Keratinocyte (primary cell): Measurements from ENCODE around the gene NEDD1. TPM values are rescaled to one million over a fixed set of nuclear protein-coding genes. Genes with fewer than 3 reads are reported as not detected.

Experiments
- DNase-seq: peaks from one replicate; pipeline ENCODE4 v3.0.0-alpha.2; 2011; ENCODE audit warnings: low read depth, missing footprints, low spot score
- FAIRE-seq: peaks from 2 replicates; lab custom pipeline; 2011; peaks lifted over from hg19 to GRCh38; lab: Jason Lieb, UNC
- H2AFZ ChIP-seq: 2 replicates; pipeline ENCODE4 v1.6.0; 2012; ENCODE audit warnings: low read length, control low read depth, inconsistent platforms; ENCODE audit not compliant: control insufficient read depth
- H3K27ac ChIP-seq: 2 replicates; pipeline ENCODE4 v1.5.1; 2011; ENCODE audit warnings: low read length; ENCODE audit not compliant: control insufficient read depth, insufficient read depth
- H3K27me3 ChIP-seq: 3 replicates; pipeline ENCODE4 v1.6.0; 2011; ENCODE audit warnings: low read length; ENCODE audit not compliant: control insufficient read depth, insufficient read depth; ENCODE audit errors: extremely low read depth
- H3K36me3 ChIP-seq, 2 experiments: 2 replicates in 1 of 2; 3 replicates in 1 of 2; pipeline ENCODE4 v1.5.1; 2011; ENCODE audit warnings: low read length in 2 of 2, mild to moderate bottlenecking in 1 of 2; ENCODE audit not compliant: control insufficient read depth in 2 of 2, insufficient read depth in 2 of 2; ENCODE audit errors: extremely low read depth in 1 of 2
- H3K4me1 ChIP-seq: 3 replicates; pipeline ENCODE4 v1.5.1; 2011; ENCODE audit warnings: low read length; ENCODE audit not compliant: control insufficient read depth, insufficient read depth; ENCODE audit errors: extremely low read depth
- H3K4me2 ChIP-seq: 3 replicates; pipeline ENCODE4 v1.6.0; 2011; ENCODE audit warnings: low read depth, low read length; ENCODE audit not compliant: control insufficient read depth, insufficient read depth; ENCODE audit errors: extremely low read depth
- H3K4me3 ChIP-seq, 3 experiments: fragments of 200-600 bp in 1 of 3; sonication (generic) in 1 of 3; 2 replicates in 2 of 3; 3 replicates in 1 of 3; pipeline ENCODE4 v1.5.1; 2011 to 2016; ENCODE audit warnings: low read length in 3 of 3, mild to moderate bottlenecking in 3 of 3, control low read depth in 2 of 3, inconsistent platforms in 1 of 3, low read depth in 1 of 3, mixed read lengths in 1 of 3, mixed run types in 1 of 3, moderate library complexity in 1 of 3; ENCODE audit not compliant: control insufficient read depth in 2 of 3, insufficient read depth in 2 of 3; ENCODE audit errors: extremely low read depth in 1 of 3
- H3K79me2 ChIP-seq: 2 replicates; pipeline ENCODE4 v1.6.0; 2012; ENCODE audit warnings: low read length; ENCODE audit not compliant: control insufficient read depth, insufficient read depth
- H3K9ac ChIP-seq: 3 replicates; pipeline ENCODE4 v1.6.0; 2011; ENCODE audit warnings: low read length; ENCODE audit not compliant: control insufficient read depth, insufficient read depth; ENCODE audit errors: extremely low read depth
- H3K9me1 ChIP-seq: 3 replicates; pipeline ENCODE4 v1.6.0; 2011; ENCODE audit warnings: low read length; ENCODE audit not compliant: control insufficient read depth, insufficient read depth; ENCODE audit errors: extremely low read depth
- H3K9me3 ChIP-seq: 2 replicates; pipeline ENCODE4 v1.5.1; 2012; ENCODE audit warnings: low read depth, low read length; ENCODE audit not compliant: control insufficient read depth
- H4K20me1 ChIP-seq: 3 replicates; pipeline ENCODE4 v1.6.0; 2011; ENCODE audit warnings: low read length; ENCODE audit not compliant: control insufficient read depth, insufficient read depth; ENCODE audit errors: extremely low read depth
- EZH2 ChIP-seq: IDR thresholded peaks from one replicate; pipeline ENCODE4 v1.6.1; 2012; ENCODE audit warnings: inconsistent platforms, mild to moderate bottlenecking, low read length, moderate library complexity
- dilution Hi-C: fragments of 300-500 bp; cut with MboI; formaldehyde crosslinking; loops from one replicate; pipeline ENCODE4 v1.7.0; 2020; ENCODE audit warnings: low sequenced_read_pairs; ENCODE audit not compliant: extremely low pct_ligation_motif_present
- polyA plus RNA-seq, 5 experiments: library from polyadenylated mRNA; depleted of rRNA in 3 of 5; stranded (reverse) in 3 of 5; stranded (forward) in 1 of 5; unstranded in 1 of 5; fragments of >200 nt; gene quantifications; 1 replicate in 1 of 5; 2 replicates in 3 of 5; 3 replicates in 1 of 5; pipeline versions ENCODE4 v1.2.1 to v1.2.3, GENCODE V29; 2011 to 2012; ENCODE audit warnings: missing spikeins in 2 of 5, low read depth in 1 of 5, low replicate concordance in 1 of 5
- TF ChIP-seq, protein P1 (sequence below), 3 experiments: IDR thresholded peaks in 1 of 3; conservative IDR thresholded peaks in 1 of 3; optimal IDR thresholded peaks in 1 of 3; 2 replicates in 2 of 3; 3 replicates in 1 of 3; pipeline versions ENCODE3 to v1.5.1; 2011; ENCODE audit warnings: low read length in 3 of 3, mild to moderate bottlenecking in 3 of 3, moderate library complexity in 2 of 3, control low read depth in 1 of 3, inconsistent platforms in 1 of 3; ENCODE audit not compliant: insufficient read depth in 2 of 3; ENCODE audit errors: extremely low read depth in 1 of 3

Gene NEDD1
- polyA plus RNA-seq, 1 donor (not counting 4 experiments of a cell fraction or from before 2014, with no cell fraction given) = 44.4 TPM

DNA sequence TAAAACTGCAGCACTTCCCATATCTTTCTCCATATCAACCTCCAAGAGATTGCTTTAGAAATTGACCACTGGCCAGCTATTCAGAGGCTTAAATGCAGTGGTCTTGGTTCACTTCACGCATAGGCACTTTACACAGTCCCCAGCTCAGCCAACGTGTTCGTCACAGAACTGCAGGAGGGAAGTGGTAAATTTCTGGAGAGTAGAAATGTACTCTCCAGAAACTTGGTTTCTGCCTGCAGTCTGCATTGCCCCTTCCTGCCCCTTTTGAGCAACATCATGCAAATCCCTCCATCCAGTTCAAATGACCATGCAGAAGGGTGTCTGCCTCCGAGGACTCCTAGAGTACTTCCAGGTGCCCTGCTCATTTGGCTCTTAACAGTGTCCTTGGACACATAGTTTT, 42.7 kb upstream of the NEDD1 start:
- FAIRE-seq = peak; percentile 9

DNA sequence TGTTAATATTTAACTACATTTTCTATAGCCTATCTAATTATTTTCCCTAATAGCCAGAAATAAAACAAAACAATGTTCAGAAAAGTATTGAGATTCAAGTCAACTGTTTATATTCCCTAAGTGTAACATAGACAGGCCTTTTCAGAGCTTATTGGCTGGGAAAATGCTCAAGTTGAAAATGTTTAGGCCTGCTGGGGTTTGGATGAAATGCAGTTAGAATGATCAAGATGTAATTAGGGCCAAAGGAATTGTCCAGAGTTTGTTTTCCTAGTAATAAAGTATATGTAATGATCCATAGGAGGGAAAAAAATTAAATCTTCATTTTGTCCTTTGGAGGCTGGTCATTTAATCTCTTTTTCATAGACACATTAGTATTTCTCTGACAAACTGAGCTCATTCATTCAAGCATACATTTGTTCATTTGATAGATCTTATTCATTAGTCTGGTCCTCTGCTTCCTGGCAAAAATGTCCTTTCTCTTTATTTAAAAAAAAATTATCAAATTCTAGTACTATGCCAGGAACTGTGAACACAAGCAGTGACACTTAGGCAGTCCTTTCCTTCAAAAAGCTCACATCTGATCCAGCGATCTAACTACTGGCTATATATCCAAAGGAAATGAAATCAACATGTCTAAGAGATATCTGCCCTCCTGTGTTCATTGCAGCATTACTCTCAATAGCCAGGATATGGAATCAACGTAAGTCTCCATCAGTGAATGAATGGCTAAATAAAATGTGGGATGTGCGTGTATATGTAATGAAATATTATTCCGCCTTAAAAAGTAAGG, 40.1 kb upstream of the NEDD1 start:
- Histone ChIP-seq H2AFZ (no peak overlapping the region), H3K36me3 (no peaks in the 10 kb centered on the region), H3K4me2 (no peak overlapping the region), H4K20me1 (no peaks in the 10 kb centered on the region), H3K9ac (no peak overlapping the region), H3K9me3 (no peaks in the 10 kb centered on the region), H3K4me3 (no peak overlapping the region), H3K79me2 (no peaks in the 10 kb centered on the region), H3K4me1 (no peaks in the 10 kb centered on the region), H3K9me1 (no peaks in the 10 kb centered on the region), H3K27me3 (no peaks in the 10 kb centered on the region), H3K27ac (no peak overlapping the region)
- dilution Hi-C loops = no loop called here
- no peak for TF ChIP-seq EZH2
- TF ChIP-seq, protein P1, sequence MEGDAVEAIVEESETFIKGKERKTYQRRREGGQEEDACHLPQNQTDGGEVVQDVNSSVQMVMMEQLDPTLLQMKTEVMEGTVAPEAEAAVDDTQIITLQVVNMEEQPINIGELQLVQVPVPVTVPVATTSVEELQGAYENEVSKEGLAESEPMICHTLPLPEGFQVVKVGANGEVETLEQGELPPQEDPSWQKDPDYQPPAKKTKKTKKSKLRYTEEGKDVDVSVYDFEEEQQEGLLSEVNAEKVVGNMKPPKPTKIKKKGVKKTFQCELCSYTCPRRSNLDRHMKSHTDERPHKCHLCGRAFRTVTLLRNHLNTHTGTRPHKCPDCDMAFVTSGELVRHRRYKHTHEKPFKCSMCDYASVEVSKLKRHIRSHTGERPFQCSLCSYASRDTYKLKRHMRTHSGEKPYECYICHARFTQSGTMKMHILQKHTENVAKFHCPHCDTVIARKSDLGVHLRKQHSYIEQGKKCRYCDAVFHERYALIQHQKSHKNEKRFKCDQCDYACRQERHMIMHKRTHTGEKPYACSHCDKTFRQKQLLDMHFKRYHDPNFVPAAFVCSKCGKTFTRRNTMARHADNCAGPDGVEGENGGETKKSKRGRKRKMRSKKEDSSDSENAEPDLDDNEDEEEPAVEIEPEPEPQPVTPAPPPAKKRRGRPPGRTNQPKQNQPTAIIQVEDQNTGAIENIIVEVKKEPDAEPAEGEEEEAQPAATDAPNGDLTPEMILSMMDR (optimal IDR thresholded peaks at IDR 0.05 in 1 of 3, IDR thresholded peaks at IDR 0.05 in 1 of 3, conservative IDR thresholded peaks at IDR 0.05 in 1 of 3; ENCODE audit: extremely low read depth in 1 of 3, insufficient read depth in 2 of 3, low read length in 3 of 3) = no peak
- DNase-seq (no peak), FAIRE-seq (no peak)

More for the DNA sequence above, 42.7 kb upstream of the NEDD1 start:
- DNase-seq = no peak
- no peak overlapping the region for H3K4me2 ChIP-seq
- H3K79me2 ChIP-seq = no peaks in the 10 kb centered on the region
- H2AFZ ChIP-seq = no peak overlapping the region
- H3K4me3 ChIP-seq = no peak overlapping the region
- H3K9ac ChIP-seq = no peak overlapping the region
- H3K27ac ChIP-seq = no peak overlapping the region
- H3K9me1 ChIP-seq = no peaks in the 10 kb centered on the region
- H3K4me1 ChIP-seq = no peaks in the 10 kb centered on the region
- TF ChIP-seq, protein P1 (optimal IDR thresholded peaks at IDR 0.05 in 1 of 3, IDR thresholded peaks at IDR 0.05 in 1 of 3, conservative IDR thresholded peaks at IDR 0.05 in 1 of 3; ENCODE audit: extremely low read depth in 1 of 3, insufficient read depth in 2 of 3, low read length in 3 of 3) = no peak
- no peak for TF ChIP-seq EZH2
- dilution Hi-C loops = no loop called here
- no peaks in the 10 kb centered on the region for H3K9me3 ChIP-seq
- H4K20me1 ChIP-seq = no peaks in the 10 kb centered on the region
- no peaks in the 10 kb centered on the region for H3K36me3 ChIP-seq
- no peaks in the 10 kb centered on the region for H3K27me3 ChIP-seq
